ENCODE results near the gene LEMD2. TPM values are rescaled to one million over a fixed set of nuclear protein-coding genes. Genes with fewer than 3 reads are reported as not detected.

Gene LEMD2
- total RNA-seq, 1 donor from 2014 or later: 61.5 TPM

DNA sequence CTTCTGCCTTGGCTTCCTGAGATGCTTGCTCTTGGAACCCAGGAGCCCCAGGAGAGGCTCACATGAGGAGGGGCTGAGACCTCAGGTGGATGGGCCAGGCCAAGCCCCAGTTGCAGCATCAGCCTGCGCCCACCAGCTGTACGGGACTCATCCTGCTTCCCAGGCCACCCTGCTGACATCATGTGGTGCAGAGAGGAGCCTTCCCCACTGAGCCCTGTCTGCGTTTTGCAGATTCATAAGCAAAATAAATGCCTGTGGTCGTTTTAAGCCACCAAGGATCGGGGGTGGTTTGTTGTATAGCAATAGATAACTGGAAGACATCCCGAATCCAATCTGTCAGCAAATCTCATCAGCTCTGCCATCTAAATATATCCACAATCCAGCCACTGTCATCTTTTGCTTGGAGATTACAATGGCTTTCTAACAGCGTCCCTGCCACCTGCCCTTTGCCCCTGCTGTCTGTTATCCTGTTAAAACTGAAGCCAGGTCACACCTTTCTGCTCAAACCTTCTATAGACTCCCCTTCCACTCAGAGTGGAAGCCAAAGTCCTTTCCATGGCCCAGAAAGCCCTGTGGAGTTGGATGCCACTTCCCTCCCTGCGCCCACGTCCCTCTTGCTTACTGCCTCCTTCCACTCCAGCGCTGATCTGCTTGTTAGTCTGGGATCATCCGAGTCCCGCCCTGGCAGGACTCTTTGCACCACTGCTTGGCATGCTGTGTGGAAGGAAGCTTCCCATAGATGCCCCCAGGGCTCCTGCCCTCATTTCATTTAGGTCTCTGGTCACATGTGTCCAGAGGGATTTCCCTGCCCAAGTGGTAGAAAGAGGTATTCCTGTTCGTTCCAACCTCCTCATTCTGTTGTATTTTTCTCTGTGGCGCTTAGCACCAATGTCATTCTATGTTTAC, 38.9 kb upstream of the LEMD2 start:
- Histone ChIP-seq H3K27me3 (peaks cover 5% of the 10 kb centered on the region), H3K27ac (no peak overlapping the region), H3K4me1 (no peaks in the 10 kb centered on the region), H3K4me3 (no peak overlapping the region), H3K9me3 (no peaks in the 10 kb centered on the region), H3K36me3 (no peaks in the 10 kb centered on the region)
- intact Hi-C loops (cut with DNase I): no loop called here
- ATAC-seq (no peak), DNase-seq (no peak)
- TF ChIP-seq, protein P1, sequence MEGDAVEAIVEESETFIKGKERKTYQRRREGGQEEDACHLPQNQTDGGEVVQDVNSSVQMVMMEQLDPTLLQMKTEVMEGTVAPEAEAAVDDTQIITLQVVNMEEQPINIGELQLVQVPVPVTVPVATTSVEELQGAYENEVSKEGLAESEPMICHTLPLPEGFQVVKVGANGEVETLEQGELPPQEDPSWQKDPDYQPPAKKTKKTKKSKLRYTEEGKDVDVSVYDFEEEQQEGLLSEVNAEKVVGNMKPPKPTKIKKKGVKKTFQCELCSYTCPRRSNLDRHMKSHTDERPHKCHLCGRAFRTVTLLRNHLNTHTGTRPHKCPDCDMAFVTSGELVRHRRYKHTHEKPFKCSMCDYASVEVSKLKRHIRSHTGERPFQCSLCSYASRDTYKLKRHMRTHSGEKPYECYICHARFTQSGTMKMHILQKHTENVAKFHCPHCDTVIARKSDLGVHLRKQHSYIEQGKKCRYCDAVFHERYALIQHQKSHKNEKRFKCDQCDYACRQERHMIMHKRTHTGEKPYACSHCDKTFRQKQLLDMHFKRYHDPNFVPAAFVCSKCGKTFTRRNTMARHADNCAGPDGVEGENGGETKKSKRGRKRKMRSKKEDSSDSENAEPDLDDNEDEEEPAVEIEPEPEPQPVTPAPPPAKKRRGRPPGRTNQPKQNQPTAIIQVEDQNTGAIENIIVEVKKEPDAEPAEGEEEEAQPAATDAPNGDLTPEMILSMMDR (IDR thresholded peaks at IDR 0.05): no peak

DNA sequence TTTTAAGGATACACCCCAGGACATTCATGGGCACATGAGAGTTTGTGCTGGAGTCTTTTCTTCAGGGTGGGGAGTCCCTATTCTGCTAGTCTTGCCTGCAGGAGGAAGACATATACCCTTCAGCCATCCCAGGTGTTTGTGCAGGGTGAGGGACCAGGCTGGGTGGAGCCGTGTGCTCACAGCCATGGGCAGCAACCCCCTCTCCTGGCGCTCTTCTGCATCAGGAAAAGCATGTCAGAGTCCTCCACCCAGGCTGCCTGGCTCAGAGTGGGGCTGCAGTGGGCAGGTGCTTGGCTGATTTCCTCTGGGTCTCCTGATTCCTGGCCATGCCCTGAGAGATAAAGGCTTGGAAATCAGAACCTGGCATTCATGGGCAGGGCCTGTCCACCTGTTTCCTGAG, 37.6 kb upstream of the LEMD2 start:
- no peak for DNase-seq
- TF ChIP-seq, protein P1 (IDR thresholded peaks at IDR 0.05): no peak
- intact Hi-C loops (cut with DNase I): no loop called here
- Histone ChIP-seq H3K4me3 (no peak overlapping the region), H3K9me3 (no peaks in the 10 kb centered on the region), H3K4me1 (no peaks in the 10 kb centered on the region), H3K27me3 (peaks cover 4% of the 10 kb centered on the region), H3K36me3 (no peaks in the 10 kb centered on the region), H3K27ac (no peak overlapping the region)
- no peak for ATAC-seq

DNA sequence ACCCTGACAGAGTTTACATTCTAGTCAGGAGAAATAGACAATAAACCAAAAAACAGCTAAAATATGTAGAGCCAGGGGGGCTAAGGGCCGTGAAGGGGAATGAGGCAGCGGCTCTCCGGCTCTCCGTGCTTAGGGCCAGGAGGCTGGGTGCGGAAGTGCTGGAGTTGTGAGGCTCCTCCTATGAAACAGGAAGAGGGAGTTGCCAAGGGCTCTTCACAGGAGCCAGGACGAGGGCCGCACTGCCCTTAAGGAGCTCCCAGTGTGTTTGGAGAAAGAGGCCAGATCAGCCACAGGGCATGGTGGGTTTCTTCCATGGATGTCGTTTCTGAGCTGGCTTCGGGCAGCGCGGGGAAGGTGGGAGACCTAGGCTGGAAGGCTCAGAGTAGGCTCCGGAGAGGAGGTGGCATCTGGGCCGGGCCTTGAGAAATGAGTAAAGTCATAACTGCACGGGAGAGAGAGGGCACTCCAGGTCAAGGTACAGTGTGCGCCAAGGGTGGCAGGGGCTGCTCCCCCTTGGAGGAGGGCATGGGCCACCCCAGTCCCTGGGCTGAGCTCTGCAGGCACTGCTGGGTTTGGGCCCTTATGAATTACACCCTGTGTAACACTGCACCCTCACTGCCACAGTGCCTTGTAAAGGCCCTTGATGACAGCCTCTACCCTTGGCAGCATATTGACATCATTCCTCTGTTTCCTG, 35.7 kb upstream of the LEMD2 start:
- Histone ChIP-seq H3K27me3 (no peaks in the 10 kb centered on the region), H3K27ac (peak overlapping the region; percentile 4), H3K4me1 (no peaks in the 10 kb centered on the region), H3K4me3 (peak overlapping the region; percentile 17), H3K9me3 (no peaks in the 10 kb centered on the region), H3K36me3 (no peaks in the 10 kb centered on the region)
- TF ChIP-seq, protein P1 (IDR thresholded peaks at IDR 0.05): no peak
- peak; percentile 89 for ATAC-seq
- DNase-seq: peak; percentile 81
- intact Hi-C loops (cut with DNase I): no loop called here

DNA sequence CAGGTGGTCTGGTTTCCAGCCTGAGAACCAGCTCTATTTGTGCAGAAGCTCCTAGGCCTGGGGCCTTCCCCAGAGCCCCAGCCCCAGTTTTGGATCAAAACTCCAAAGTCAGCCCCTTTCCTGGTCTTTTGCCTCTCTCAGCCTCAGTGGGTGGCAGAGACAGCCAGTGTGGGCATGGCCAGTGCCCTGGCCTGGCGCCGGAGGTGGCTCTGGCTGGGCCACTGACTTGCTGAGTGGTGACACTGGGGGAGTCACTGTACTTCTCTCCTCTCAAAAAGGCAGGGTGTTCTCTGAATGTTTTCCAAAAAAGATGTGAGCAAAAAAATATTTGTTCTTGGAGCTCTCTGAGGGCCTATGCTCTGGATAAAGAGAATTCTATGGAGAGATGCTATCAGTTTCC, 34.9 kb upstream of the LEMD2 start:
- intact Hi-C loops (cut with DNase I): no loop called here
- TF ChIP-seq, protein P1 (IDR thresholded peaks at IDR 0.05): no peak
- DNase-seq (no peak), ATAC-seq (no peak)
- H3K4me1 ChIP-seq: no peaks in the 10 kb centered on the region
- H3K27me3 ChIP-seq: no peaks in the 10 kb centered on the region
- H3K36me3 ChIP-seq: no peaks in the 10 kb centered on the region
- H3K9me3 ChIP-seq: no peaks in the 10 kb centered on the region
- no peak overlapping the region for H3K27ac ChIP-seq
- no peak overlapping the region for H3K4me3 ChIP-seq

DNA sequence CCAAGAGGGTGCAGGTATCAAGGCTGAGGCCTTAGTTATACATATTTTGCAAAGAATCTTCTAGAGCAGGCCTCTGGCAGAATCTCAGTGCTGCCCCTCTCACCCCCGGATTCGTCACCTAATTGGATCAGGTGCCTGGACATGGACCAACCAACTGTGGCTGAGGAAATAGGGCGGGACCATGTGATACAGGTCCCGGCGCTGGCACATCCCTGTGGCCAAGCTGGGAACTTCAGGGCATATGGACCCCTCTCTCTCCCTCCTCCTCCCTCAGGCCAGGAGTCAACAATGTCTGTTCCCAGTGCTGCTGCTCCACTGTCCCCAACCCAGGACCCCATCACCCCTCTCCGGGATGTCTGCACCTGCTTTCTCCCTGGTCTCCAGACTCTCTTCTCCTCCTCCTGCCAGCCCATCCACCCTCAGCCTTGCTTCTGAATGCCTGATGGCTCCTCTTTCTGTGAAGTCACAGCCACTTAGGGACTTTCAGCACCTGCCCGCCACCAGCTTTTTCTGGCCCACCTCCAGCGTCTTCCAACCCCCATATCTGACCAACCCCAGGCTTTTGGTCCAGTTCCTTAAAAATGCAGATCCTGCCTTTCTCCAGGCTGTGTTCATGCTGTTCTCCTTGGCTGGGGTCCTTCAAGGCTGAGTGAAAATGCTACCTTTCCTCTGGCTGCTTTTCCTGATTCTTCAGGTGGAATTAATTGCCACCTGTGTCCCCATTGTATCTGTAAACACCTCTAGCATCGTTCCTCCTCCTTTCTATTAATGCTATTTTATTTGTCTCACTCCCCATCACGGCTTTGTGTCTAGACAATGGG, 33.9 kb upstream of the LEMD2 start:
- Histone ChIP-seq H3K4me3 (no peak overlapping the region), H3K36me3 (no peaks in the 10 kb centered on the region), H3K27ac (no peak overlapping the region), H3K4me1 (no peaks in the 10 kb centered on the region), H3K27me3 (no peaks in the 10 kb centered on the region), H3K9me3 (no peaks in the 10 kb centered on the region)
- intact Hi-C loops (cut with DNase I): no loop called here
- no peak for DNase-seq
- ATAC-seq: no peak
- TF ChIP-seq, protein P1 (IDR thresholded peaks at IDR 0.05): peak; percentile 11
